Measurements from ENCODE around the gene EFCAB13.

DNA sequence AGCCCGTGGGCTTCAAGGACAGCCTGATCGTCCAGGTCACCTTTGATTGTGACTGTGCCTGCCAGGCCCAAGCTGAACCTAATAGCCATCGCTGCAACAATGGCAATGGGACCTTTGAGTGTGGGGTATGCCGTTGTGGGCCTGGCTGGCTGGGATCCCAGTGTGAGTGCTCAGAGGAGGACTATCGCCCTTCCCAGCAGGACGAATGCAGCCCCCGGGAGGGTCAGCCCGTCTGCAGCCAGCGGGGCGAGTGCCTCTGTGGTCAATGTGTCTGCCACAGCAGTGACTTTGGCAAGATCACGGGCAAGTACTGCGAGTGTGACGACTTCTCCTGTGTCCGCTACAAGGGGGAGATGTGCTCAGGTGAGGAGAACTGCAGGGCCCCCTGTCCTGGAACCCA lies 31.5 kb upstream of the EFCAB13 start:
- TF ChIP-seq, protein P1, sequence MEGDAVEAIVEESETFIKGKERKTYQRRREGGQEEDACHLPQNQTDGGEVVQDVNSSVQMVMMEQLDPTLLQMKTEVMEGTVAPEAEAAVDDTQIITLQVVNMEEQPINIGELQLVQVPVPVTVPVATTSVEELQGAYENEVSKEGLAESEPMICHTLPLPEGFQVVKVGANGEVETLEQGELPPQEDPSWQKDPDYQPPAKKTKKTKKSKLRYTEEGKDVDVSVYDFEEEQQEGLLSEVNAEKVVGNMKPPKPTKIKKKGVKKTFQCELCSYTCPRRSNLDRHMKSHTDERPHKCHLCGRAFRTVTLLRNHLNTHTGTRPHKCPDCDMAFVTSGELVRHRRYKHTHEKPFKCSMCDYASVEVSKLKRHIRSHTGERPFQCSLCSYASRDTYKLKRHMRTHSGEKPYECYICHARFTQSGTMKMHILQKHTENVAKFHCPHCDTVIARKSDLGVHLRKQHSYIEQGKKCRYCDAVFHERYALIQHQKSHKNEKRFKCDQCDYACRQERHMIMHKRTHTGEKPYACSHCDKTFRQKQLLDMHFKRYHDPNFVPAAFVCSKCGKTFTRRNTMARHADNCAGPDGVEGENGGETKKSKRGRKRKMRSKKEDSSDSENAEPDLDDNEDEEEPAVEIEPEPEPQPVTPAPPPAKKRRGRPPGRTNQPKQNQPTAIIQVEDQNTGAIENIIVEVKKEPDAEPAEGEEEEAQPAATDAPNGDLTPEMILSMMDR (IDR thresholded peaks at IDR 0.05) = no peak
- TF ChIP-seq POLR2AphosphoS5 (IDR thresholded peaks at IDR 0.05) = no peak
